Measurements from ENCODE around the gene SPATA20.

The SPATA20 gene

DNA sequence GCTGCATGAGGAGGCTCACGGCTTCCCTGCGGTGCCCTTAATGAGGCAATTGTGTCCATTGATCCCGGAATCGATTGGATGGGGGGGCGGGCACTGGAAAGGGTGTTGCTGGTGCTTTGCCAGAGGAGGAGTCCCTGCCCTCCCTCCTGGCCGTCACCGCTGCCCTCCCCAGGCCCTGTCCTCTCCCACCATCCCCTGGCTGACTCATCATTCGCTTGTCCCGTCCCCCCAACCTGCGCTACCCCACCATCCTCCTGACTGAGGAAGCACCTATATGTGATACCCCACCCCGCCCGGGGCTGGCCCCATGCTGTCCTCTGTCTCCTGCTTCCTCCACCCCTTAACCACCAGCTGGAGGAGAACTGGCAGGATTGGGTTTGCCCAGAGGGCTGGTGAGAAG is 34.3 kb downstream of the SPATA20 start:
- no peak for DNase-seq

DNA sequence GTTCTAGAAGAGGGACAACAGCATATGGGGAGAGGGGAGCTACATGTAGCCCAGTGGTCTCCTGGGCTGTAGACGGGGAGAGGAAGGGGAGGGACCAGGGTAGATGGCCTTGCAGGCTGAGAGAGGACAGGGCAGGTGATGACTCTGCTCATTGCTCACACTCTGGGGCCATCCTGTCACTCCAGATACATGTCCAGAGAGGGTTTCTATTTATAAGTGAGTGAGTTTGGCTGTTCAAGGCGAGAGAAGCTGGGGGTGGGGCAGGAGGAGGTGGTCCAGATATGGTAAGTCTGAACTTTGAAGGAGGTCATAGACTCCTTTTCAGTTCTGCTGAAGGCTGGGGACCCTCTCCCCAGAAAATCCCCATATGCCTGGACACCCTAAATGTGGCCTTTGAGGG is 35.8 kb downstream of the SPATA20 start:
- DNase-seq: no peak

DNA sequence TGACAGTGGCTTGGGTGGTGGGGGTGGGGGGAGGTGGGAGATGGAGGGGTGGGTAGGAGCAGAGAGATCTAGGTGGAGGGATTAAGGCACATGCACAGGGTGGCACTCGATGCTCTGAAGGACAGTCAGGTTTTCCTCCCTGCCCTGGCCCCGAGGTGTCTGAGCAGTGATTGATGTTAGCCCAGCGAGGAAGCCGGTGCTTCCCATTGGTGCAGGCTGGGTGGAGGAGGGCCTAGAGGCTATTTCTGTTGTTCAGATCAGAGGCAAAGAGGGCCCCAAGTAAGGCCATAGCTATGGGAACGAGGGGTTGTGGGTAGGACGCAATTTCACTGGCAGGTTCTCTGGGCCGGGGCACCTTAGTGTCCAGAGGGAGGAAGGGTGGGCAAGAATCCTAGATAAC is 36.7 kb downstream of the SPATA20 start:
- no peak for DNase-seq

DNA sequence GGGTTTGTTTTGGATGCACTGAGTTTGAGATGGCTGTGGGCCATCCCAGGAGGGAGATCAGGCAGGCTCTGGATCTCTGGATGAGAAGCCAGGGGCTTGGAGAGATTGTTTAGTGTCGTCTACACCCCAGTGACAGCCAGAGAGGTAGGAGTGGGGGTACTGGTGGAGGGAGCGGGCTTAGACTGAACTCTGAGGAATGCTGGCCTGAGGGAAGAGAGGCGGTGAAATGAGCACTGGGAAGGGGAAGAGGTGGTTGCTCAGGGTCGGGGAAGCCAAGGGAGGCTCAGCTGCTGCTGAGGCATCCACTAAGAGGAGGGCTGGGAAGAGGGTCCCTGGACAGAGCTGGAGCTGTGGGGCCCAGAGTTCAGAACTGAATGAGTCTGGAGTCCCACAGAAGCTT is 37.1 kb downstream of the SPATA20 start:
- DNase-seq: no peak

DNA sequence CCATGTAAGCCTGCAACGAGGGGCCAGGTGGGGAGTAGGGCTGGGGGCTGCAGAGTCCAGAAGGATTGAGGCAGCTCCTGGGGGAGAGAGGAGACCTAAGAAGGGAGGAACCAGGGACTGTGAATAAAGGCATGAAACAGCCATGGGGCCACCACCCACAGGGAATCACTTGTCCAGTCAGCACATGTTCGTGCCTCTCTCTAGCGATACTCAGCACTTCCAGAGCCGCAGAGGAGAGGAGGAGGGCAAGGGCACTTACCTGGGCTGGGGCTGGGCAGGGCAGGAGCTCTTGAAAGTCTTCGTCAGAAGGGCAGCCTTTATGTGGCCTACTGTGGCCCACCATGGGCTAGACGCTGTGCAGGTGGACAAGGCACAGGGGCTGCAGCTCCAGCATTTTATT is 37.8 kb downstream of the SPATA20 start:
- DNase-seq: no peak

DNA sequence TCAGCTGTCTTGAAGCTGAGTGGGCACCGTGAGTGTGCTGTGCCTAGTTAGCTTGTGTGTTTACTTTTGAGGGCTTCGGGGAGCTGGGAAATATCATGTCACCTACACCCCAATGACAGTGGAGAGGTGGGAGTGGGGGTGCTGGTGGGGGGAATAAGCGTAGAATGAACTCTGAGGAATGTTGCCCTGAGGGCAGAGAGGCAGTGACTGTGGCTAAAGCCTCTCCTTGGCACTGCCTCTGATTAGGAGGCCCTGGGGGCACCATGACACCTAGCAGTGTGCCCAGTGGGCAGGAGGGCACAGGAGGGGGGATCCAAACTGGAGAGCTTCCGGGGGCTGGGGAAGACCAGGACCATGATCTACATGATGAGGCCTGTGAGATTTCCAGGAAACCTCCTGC is 38.4 kb downstream of the SPATA20 start:
- DNase-seq: no peak

DNA sequence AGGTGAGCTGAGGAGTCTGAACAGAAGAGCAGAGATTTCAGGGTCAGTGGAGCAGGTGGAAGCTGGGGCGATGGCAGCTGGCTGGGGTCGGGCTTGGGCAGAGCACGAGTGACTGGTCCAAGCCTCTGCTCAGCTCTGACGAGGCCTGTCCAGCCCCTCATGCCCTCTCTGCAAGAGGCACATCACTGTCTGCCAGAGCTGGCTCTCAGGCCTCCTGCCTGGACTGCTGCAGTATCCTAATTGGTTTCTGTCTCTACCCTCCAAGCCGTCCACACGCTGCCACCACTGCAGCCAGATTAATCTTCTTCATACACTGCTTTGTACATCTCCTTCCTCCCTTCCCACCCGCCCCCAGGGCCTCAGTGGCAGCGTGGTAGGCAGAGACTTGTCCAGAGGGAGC is 38.9 kb downstream of the SPATA20 start:
- DNase-seq: no peak

DNA sequence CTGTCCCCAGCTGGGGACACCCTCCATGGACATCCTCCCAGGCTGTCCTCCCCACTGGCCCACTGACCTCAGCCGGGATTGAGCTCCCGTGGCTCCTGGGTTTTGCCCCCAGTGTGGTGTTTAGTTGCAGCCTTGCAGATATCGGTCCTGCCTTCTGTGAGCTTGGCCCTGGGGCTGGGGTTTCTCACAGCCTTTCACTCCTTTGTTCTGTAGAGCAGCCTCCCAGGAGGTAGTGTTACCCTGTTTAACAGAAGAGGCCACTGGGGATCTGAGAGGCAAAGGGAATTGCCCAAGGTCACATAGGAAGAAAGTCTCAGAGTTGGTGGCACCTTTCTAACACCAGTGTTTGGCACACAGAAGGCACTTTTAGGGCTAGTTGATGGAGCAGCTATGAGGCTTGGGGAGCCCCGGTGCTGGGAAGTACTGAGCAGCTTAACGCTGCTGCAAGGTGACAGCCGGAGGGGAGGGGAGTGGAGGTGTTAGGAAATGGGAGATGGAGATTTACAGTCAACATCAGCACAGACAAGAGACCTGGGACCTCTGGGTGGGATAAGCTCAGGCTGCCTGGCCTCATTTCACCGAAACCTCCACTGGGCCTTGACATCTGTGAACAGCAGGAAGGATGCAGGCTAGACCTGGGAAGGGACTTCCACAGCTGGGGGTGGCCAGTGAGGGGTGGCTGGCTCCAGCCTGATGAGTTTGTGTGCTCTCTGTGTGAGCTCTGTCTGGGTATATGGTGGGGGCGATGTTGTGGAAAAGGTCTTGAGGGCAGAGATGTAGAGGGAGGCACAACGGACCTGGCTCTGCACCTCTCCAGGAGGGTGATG is 39.7 kb downstream of the SPATA20 start:
- no peak for DNase-seq

DNA sequence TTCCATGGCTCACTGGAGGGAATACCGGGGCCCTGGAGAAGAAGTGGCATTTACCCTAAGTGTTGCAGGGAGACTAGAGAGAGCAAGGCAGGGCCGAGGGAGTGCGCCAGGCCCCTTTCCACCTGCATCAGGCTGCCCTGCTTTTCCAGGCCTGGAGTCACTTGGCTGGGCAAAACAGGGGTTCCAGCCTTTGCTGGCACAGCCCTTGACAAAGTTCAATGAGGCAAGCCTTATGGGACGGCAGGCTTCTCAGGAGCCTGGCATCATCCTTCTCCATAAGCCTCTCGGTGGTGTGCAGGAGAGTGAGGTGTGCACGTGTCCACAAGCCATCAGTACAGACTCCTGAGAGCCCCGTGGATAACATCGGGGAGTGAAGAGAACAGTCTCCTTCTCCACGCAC is 40.6 kb downstream of the SPATA20 start:
- no peak for DNase-seq

DNA sequence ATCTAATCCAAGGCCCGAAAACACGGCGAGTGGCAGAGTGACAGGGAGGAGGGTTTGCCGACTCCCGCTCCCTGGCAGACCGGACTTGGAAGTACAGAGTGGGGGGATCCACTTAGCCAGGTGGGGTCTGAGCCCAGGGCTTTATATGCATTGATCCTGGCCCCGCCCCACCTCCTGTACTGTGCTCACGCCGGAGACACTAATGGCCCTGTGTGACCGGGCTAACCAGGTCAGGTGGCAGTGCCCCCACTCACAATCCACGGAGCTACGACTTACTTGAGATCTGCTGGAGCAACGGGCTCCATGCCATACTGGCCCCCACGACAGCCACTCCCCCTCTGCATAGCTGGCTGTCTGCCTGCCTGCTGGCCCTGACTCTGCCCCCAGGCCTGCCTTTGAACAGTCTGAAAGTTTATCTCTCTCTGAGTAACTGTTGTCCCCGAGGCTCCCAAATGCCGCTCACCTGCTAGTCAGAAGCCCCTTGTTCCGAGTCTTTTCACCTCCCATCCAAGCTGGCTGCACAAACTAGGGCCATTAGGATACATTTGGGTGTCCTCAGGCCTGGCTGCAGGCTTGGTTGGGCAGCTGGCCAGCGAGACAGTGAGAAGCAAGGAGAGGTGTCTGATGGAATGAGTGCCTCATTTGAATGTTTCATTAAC is 41.5 kb downstream of the SPATA20 start:
- no peak for DNase-seq

DNA sequence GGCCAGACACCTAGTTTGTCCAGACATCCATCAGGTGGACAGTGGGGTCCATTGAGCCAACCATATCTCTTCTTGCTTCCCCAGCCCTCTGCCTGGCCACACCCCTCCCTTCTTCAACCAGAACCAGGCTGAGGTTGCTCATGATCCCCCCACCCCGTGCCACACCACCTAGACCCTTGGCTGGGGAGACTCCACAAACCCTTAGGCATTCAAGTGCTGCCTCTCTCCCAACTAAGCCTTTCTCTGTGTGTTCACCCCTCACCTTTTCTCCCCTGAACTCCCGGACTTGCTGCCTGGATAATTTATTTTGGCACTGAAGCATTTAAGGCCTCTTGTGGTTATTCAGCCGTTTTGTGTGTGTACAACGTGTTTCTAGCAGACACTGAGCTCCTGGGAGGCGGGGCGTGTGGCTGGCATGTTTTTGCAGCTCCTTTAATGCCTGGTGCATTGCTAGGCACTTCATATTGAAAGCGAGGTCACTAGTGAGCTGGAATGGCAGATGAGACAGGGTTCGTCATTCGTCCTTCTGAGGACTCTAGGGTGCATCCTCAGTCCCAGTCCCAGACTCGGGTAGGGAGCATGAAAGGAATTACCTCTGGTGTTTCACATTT is 42.2 kb downstream of the SPATA20 start:
- no peak for DNase-seq

DNA sequence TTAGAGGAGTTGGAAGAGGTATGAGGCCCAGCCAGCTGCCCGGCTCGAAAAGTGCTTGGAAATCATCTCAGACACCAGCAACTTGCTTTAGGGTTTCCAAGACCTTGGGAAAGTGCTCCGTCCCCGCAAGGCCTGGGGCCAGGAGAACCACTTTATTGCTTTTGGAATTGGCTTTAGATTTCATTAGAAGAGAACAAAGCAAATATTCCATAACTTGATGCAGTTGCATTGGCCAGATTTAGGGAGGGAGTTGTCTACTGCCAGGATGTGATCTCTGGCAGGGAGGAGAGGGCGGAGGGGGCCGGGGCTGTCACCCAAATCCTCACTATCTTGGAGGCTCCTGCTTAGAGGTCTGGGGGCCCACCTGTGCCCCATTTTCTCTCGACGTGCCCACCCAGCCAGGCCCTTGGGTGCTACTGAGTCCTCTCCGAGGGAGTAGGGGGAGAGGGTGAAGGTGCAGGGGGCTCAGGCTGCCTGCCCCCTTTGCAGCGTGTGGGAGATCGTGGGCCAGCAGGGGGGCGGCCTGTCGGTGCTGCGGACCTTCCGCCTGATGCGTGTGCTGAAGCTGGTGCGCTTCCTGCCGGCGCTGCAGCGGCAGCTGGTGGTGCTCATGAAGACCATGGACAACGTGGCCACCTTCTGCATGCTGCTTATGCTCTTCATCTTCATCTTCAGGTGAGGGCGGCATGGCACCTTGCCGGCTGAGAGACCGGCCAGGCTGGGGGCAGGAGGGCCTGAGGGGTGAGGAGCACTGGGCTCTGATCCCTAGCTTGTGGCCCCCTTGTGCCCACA is 44.2 kb downstream of the SPATA20 start:
- no peak for DNase-seq

DNA sequence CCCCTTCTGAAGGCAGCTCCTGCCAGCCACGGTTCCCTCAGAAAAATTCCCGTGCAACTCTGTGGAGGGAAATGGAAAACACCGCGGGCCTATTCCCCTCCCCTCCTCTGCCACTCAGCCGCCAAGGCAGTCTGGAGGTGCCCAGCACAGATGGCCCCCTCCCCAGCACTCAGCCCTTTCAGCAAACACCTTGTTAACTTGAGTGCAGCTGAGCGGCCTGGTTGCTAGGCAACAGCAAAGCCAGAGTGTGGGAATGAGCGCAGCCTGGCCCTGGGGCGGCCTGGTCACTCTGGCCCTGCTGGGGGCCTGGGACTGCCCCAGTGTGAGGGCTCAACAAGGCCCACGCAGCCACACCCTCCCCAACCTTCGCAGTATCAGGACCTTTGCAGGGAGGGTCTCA is 46.3 kb downstream of the SPATA20 start:
- no peak for DNase-seq

DNA sequence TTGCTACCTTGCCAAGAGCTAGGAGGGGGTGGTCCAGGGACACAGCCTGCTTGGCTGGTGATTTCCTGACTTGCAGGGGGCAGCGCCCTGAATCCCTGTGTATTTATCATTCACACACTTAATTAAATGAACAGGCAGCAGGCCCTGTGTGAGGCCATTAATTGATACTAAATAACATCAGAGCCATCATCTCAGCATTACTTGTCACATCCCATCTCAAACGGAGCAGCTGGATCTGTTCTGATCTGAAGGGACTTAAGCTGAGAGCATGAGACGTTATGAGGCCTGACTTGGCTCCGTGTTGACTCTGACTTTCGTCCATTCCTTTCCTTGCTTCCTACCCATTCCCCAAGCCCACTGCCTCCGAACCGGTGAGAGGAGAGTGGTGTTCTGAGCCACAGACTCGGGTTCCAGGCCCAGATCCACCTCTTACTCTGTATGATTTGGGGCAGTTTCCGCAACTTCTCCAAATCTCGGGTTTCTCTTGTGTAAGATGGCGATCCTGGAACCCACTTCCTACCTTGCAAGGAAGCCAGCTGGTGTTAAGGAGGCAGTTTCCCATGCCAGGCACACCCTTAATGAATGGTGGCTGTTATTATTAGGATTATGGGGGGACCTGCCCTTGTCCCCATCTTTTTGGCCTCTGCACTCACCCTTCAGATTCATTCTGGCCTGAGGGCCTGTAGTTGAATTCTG is 47.3 kb downstream of the SPATA20 start:
- DNase-seq: no peak

DNA sequence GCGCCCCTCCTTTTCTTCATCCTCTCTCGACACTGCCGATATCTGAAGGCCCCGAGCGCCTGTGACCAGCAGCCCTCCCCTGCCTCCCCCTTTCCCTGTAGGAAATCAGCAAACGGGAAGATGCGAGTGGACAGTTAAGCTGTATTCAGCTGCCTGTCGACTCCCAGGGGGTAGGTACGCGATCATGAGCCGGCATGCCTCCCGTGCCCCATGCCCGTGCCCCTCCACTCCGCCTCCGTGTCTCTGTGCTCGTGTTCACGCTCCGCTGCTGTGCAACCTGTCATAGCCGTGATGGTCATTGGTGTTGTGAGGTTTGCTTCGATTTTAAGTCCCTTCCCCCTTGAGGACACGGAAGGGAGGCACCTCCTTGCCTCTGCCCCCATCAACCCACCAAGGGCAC is 47.9 kb downstream of the SPATA20 start:
- DNase-seq: no peak

DNA sequence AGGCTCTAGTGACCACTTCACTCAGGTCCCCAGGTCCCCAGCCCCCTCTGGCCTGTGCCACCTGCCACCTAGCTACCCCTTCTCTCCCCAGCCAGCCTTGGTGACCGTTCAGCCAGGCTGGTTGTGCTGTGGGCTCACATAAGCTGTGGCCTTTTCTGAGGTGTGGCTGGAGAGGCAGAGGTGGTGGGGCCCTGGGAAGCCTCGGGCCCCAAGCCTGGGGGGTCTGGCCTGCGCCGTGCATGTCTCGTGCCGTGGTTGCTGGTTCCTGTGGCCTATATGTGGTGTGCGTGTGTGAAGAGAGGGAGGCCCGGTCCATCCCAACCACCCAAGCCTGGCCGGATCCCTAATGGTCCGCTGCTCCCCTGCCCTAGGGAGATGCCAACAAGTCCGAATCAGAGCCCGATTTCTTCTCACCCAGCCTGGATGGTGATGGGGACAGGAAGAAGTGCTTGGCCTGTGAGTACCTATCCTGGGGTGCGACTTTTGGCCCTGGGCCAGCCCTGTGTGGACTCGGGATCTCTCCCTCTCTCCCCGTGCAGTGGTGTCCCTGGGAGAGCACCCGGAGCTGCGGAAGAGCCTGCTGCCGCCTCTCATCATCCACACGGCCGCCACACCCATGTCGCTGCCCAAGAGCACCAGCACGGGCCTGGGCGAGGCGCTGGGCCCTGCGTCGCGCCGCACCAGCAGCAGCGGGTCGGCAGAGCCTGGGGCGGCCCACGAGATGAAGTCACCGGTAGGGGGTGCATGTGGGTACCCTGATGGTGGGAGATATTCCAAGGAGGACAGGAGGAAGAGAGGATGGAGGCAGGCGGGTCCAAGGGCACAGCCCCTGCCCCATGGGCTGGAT is 49.4 kb downstream of the SPATA20 start:
- no peak for DNase-seq

DNA sequence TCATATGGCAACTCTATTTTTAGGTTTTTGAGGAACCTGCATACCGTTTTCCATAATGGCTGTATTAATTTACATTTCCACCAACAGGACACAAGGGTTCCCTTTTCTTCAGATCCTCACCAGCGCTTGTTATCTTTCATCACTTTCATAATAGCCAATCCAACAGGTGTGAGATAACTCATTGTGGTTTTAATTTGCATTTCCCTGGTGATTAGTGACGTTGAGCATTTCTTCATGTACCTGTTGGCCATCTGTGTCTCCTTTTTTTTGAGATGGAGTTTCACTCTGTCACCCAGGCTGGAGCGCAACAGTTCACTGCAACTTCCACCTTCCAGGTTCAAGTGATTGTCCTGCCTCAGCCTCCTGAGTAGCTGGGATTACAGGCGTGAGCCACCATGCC is 51.5 kb downstream of the SPATA20 start:
- DNase-seq: no peak

DNA sequence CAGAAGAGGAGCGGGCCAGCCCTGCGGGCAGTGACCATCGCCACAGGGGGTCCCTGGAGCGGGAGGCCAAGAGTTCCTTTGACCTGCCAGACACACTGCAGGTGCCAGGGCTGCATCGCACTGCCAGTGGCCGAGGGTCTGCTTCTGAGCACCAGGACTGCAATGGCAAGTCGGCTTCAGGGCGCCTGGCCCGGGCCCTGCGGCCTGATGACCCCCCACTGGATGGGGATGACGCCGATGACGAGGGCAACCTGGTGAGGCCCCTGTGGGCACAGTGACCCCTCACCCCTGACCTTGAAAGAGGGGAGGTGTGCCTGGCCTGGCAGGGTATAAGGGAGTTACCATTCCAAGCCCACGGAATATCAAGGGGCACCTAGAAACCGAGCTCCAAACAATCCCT is 52.6 kb downstream of the SPATA20 start:
- no peak for DNase-seq

DNA sequence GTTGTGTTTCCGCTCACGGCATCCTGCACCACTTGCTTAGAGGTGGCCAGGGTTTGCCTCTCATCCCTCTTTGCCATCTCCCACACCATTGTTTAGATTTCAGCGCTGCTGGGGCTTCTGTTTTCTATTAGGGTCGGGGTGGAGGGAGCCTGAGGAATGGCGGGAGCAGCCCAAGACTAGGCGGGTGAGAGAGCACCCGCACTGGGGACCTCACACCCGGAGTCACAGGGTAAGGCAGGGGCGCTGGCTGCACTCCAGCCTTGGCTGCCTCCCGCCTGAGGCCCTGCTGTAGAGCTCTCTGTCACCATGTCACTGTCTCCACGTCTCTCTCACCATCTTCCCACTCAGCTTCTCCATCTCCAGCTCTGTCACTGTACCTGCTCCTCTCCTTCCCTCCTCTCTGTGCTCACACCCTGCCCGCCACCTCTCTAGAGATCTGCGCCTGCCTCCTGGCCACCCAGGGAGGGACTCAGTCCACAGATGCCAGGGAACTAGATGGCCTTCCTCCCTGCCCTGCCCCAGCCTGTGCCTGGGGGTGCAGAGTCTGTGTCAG is 54.9 kb downstream of the SPATA20 start:
- no peak for DNase-seq

DNA sequence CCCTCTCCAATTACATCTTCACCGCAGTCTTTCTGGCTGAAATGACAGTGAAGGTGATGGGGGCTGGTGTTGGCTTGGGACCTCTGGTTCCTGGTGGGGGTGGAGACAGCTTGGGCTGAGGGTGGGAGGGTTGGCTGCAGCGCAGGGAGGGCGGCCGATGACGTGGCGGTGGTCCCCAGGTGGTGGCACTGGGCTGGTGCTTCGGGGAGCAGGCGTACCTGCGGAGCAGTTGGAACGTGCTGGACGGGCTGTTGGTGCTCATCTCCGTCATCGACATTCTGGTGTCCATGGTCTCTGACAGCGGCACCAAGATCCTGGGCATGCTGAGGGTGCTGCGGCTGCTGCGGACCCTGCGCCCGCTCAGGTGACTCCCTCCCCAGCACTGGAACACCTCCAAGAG is 55.9 kb downstream of the SPATA20 start:
- no peak for DNase-seq

DNA sequence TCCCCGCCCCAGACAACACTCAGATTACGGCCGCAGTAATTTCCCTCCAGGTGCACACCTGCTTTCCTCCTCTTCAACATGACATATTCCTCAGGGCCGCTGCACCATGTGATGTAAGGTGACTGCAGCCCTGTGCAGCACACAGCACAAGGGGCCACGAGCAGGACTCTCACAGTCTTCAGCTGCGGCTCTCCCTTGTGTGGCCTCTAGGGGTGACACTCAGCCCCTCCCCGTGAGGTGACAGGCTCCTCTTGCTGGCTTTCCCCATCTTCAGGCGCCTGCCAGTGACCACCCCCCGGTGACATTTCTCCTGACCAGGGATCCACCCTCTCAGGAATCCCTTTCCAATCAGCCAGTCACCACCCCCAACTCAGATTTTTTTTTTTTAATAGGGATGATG is 56.4 kb downstream of the SPATA20 start:
- no peak for DNase-seq

DNA sequence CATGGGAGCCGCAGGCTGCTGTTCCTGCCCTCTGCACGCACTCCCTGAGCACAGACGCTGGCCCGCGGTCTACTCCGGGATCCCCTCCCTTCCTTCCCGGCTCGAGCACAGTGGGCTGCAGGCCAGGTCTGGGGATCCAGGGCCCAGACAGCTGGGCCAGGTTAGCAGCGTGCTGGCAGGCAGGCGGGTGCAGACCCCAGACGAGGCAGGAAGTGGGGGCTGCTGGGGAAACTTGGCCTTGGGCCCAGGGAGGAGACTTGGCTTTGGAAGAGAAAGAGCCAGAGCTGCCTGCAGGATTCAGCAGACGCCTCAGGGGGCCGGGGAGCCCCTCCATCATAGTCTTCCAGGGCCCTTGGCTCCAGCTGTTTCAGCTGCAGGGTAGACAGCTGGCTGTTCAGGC is 57.5 kb downstream of the SPATA20 start:
- no peak for DNase-seq
